Heart left ventricle (tissue), 13 donors: ENCODE results near the gene SH3BP1.

Source experiments
- CTCF ChIP-seq, 12 donors: fragments of 200-600 bp; sonication (generic) in 4 of 12; IDR thresholded peaks; one replicate each; pipeline versions ENCODE4 v1.5.0 to v1.8.0; 2018 to 2022; ENCODE audit warnings: antibody characterized with exemption in 12 of 12, mild to moderate bottlenecking in 5 of 12
- POLR2A ChIP-seq, 2 donors: fragments of 450-650 bp; IDR thresholded peaks; one replicate each; pipeline ENCODE4 v1.6.1; 2017; ENCODE audit warnings: antibody characterized with exemption in 2 of 2, mild to moderate bottlenecking in 2 of 2, moderate library complexity in 2 of 2
- donor health status: ischemic (EF 13 %, LVEDD 7.1; RV severe dilation, severe dysfunction).
- donor health status: DM: no; HTN: yes; CAD: no.
- donor health status: DM: no; HTN: no; CAD: no.
- donor health status: ischemic (EF 25% LVEDD 6.9; RV normal size, moderate dysfunction).
- donor health status: ischemic (EF 25% LVEDD 5.7; RV mildly dilated, moderate dysfunction).
- donor health status: ischemic (EF 35%, LVEDD 5.7; RV mildly dilated, moderate dysfunction).
- donor health status: nonischemic (EF 11% LVEDD 7.7; RV severe dilation, severe dysfunction).
- donor health status: DM: yes; HTN: yes; CAD: no.
- donor health status: PGD.
- donor health status: ischemic (EF 29% LVEDD 5.4; RV normal size, mild dysfunction).
- donor health status: nonischemic (EF 23%, LVEDD 6.1; RV moderate dilation, normal function).

- TF ChIP-seq CTCF (IDR thresholded peaks at IDR 0.05) (no peak), POLR2A (IDR thresholded peaks at IDR 0.05) (no peak)
These were observed 2.1 kb downstream of the SH3BP1 start for GRCh38 chr22:37641561-37641949.
